GM12873 (cell line): ENCODE results near the gene ARFGEF2.

Source experiments
- TF ChIP-seq, protein P1 (sequence below): IDR thresholded peaks from 2 replicates; pipeline ENCODE4 v1.5.1; 2012; ENCODE audit warnings: low read depth, mild to moderate bottlenecking, moderate library complexity, low read length, control low read depth; ENCODE audit not compliant: insufficient read depth; ENCODE audit errors: missing control alignments

Gene ARFGEF2

DNA sequence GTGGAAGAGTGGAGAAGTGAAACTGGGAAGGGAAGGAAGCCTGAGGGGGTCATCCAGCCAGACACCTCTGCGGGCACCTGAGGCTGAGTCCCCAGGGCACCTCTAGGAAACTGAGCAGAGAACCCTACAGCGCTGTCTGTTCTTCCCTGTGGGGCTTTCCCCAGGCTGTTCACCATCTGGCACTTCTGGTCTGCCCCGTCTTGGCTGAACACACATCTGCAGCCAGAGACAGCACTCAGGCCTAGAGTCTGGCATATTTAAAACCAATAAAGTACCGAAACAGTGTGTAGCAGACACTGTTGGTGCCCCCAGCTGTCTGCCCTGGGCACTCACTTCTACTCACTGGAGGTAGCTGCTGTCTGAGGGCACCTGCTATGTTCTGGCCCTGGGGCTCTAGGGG lies 9.4 kb upstream of the ARFGEF2 start:
- TF ChIP-seq, protein P1, sequence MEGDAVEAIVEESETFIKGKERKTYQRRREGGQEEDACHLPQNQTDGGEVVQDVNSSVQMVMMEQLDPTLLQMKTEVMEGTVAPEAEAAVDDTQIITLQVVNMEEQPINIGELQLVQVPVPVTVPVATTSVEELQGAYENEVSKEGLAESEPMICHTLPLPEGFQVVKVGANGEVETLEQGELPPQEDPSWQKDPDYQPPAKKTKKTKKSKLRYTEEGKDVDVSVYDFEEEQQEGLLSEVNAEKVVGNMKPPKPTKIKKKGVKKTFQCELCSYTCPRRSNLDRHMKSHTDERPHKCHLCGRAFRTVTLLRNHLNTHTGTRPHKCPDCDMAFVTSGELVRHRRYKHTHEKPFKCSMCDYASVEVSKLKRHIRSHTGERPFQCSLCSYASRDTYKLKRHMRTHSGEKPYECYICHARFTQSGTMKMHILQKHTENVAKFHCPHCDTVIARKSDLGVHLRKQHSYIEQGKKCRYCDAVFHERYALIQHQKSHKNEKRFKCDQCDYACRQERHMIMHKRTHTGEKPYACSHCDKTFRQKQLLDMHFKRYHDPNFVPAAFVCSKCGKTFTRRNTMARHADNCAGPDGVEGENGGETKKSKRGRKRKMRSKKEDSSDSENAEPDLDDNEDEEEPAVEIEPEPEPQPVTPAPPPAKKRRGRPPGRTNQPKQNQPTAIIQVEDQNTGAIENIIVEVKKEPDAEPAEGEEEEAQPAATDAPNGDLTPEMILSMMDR: no peak

DNA sequence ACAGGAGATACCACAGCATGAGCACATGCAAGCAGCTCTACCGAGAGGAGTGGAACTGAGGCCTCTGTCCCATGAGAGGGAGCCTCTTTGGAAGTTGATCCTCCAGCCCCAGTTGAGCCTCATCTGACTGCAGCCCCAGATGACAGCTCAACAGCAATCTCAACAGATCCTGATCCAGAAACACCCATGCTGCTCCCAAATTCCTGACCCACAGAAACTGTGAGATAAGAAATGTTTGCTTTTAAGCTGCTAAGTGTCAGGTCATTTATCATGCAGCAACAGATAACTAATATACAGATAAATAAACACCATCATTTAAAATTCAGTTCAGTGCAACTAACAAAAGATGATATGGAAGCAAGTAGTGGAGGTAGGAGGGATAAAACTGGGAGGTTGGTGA lies 4.8 kb upstream of the ARFGEF2 start:
- TF ChIP-seq, protein P1: no peak

DNA sequence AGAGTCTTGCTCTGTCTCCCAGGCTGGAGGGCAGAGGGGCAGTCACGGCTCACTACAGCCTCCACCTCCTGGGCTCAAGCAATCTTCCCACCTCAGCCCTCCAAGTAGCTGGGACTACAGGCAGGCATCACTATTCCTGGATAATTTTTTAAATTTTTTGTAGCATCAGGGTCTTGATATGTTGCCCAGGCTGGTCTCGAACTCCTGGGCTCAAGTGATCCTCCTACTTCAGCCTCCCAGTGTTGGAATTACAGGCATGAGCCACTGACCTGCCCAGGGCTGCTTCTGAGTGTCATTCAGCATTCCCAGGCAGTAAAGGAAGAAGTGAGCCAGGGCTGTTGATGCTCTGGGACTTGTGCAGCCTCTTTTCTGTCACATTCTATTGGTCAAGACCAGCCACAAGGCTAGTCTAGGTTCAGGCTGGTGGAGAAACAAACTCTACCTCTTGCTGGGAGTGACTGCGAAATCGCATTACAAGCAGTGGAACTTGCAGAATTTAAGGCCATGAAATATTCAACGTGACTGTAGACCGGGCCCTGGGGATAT lies 2.1 kb upstream of the ARFGEF2 start:
- TF ChIP-seq, protein P1: no peak

DNA sequence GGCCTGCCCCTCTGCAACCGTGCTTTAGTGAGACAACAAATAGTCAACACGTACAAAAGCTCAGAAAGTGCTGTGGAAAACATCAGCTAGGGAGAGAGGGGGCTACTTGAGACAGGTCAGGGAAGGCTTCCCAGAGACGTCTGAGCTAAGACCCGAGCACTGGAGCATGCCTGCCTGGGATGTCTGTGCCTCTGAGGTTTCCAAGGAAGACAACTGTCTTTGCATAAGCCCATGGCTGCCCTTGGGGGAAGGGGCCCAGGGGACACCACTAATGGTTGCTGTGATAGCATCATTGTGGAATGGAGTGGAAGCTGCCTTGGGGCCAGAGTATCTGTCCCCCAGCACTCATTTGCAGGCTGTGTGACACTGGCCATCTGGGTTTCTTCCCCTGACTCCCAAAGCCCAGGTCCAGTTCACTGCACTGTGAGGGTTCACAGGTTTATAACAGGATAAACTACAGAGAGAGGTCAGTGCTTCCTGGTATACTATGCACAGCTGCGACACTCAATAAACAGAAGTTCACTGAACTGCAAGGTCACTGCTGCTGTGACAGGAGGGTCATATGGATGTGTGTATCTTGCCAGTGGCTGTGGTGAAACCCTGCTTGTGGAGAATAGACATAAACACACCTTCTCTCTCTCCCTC lies 1.5 kb upstream of the ARFGEF2 start:
- TF ChIP-seq, protein P1: no peak

DNA sequence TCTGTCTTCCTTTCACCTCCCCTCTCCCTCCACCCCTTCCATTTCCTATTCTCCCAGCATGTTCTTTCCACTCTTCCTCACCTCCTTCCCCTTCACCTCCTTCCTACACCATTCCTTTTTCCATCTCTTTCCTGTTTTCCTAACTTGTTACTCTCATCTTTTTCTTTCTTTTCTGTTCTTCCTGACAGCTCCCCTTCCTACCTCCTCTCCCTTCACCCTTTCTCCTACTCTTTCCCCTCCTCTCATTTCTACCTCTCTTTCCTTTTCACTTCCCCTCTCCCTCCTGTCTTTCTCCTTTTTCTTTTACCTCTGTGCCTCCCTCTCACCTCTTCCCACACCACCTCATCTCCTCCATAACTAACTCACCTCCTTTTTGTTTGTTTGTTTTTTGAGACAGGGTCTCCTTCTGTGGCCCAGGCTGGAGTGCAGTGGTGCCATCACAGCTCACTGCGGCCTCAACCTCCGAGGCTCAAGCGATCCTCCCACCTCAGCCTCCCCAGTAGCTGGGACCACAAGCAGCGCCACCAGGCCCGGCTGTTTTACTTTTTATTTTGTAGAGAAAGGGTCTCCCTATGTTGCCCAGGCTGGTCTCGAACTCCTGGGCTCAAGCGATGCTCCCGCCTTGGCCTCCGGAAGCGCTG lies 864 bp upstream of the ARFGEF2 start:
- TF ChIP-seq, protein P1: no peak

DNA sequence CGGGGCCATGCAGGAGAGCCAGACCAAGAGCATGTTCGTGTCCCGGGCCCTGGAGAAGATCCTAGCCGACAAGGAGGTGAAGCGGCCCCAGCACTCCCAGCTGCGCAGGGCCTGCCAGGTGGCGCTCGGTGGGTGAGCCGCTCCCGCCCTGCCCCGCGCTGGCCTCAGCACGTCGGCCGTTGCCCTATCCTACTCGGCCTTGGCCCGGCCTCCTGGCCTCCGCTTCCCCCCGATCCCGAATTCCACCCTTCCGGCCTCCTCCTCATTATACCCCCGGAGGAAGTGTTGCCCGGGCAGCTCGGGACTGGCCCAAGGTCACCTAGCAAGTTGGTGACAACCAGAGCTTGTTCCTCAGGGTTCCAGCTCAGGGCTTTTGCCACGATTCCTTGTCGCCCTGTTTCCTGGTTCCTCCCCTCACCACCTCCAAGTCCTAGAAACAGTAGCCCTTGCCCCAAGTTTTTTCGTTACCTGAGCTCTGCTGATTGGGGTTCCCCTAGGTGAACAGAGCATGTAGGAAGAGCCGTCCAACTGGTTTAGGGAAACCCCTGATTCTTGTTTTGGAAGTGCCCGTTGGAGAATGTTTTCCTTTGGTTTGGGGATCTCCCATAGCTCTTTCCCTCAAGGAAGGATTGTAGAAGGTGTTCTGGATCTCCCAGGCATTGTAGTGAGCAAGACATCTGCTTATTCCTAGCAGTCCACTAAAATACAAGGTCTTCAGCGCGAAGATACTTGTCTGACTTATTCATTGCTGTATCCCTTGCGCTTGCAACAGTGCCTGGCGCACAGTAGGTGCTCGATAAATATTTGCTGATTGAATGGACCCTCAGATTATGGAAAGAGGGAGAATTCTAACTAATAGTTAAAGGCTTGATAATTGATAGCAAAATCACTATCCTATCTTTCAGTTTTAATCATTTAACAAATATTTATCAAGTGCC lies 641 bp downstream of the ARFGEF2 start:
- TF ChIP-seq, protein P1: no peak
